HG02623 (cell line): ENCODE measurements around the gene CACNG6.
"Not testable (repeated sequence)": the region's sequence is repeated elsewhere in the genome, so short reads cannot be mapped to it uniquely, and the experiment has no call there.

ENCODE experiments used
- ATAC-seq: cut with Tn5 transposase; IDR thresholded peaks from one replicate; pipeline ENCODE4 v1.9.1; 2021; ENCODE audit warnings: moderate library complexity; ENCODE audit not compliant: unreplicated experiment

The CACNG6 gene

DNA sequence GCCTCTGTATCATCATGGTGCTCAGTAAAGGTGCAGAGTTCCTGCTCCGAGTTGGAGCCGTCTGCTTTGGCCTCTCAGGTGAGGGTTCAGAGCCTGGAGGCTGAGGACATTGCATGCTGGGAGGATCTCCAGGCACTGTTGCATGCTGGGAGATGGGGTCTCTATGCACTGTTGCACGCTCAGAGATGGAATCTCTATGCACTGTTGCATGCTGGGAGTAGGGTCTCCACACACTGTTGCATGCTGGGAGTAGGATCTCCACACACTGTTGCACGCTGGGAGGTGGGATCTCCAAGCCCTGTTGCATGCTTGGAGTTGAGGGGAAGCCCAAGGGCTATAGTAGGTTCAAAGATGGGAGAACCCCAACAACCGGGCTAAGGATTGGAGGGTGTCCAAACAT lies 8.3 kb downstream of the CACNG6 start:
- no peak for ATAC-seq

DNA sequence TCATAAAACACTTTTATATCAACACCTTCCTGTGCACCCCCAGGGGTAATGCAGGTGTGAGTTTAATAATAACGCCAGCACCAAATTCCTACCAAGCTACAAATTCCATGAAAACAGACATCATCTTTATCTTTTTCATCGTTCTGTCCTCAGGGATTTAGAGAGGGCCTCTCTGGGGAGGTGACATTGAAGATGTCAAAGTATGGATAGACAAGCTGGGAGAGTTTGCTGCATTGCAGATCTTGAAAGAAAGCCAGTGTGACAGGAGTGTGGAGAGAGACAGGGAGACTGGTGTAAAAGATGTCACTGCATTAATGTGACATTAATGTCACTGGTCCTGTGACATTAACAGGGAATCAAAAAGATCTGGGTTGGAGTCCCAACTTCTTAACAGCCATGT lies 10.1 kb downstream of the CACNG6 start:
- no peak for ATAC-seq

DNA sequence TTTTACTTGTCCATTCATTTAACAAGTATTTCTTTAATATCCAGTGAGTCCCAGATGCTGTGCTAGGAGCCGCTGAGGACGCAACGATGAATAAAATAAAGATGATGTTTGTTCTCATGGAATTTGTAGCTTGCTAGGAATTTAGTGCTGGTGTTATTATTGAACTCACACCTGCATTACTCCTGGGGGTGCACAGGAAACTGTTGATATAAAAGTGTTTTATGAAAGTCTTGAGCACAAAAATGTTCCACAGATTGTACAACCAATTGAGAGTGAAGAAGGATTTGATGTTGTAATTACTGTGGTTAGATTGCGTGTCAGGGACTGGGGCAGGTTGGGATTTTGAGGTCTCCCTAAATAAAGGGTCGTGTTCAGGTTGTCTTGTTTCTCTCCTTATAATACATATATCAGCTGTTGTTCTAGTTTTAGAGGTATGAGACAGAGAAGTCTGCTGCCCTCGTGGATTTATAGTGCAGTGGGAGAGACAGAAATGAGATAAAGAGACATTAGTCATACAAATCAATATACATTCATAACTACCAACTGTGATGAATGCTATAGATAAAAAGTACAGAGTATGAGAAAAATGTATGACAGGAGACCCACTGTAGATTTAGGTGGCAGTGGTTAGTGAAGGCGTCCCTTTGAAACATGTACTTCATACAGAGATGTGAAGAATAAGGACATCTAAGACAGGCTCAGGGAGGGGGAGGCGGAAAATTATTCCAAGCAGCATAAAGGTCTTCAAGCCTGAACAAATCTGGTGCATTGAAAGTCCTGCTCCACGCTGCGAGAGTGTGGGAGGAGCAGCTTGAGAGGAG lies 11.3 kb downstream of the CACNG6 start:
- no peak for ATAC-seq

DNA sequence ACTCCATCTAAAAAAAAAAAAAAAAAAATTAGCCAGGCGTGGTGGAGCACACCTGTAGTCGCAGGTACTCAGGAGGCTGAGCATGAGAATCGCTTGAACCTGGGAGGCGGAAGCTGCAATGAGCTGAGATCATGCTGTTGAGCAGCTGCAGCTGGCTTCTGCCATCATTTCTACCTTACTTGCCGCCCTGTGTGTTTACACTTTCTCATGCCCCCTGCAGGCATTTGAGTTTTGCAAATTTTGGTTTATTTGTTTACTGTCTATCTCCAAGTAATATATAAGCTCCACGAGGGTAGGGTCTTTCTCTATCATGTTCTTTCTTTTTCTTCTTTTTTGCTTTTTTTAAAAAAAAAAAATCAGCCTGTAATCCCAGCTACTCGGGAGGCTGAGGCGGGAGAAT lies 18.0 kb downstream of the CACNG6 start:
- no peak for ATAC-seq

- no peak for ATAC-seq
Measured at GRCh38 chr19:54010474-54010873, 19.0 kb downstream of the CACNG6 start.

DNA sequence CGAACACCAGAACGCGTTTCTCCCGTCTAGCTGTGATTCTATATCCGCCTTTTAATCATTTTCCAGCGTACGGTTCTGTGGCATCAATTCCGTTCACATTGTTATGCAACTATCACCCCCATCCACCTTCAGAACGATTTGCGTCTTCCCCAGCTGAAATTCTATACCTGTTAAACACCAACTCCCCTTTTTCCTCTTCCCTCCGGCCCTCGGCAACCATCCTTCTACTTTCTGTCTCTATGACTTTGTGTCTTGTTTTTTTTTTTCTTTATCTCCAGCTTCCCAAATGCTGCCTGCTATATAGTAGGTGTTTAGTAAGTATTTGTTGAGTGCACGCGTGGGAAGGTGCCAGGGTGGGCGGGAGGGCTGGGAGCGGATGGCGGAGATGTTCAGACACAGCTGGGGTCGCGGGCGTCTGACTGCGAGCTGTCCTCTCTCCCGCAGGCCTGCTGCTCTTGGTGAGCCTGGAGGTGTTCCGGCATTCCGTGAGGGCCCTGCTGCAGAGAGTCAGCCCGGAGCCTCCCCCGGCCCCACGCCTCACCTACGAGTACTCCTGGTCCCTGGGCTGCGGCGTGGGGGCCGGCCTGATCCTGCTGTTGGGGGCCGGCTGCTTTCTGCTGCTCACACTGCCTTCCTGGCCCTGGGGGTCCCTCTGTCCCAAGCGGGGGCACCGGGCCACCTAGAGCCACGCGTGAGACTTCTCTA lies 20.2 kb downstream of the CACNG6 start:
- ATAC-seq = no peak

DNA sequence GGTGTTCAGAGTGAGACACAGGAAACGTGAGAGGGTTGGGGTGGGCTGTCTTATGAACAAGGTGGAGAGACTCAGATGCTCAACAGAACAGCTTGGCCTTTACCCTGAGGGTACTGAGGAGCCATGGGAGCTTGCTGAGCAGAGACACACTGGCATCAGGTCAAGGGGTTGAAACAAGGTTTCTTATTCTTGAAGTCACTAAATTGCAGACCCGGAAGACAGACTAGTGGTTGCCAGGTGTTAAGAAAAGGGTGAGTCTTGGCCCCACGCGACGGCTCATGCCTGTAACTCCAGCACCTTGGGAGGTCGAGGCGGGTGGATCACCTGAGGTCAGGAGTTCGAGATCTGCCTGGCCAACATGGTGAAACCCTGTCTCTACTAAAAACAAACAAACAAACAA lies 22.4 kb downstream of the CACNG6 start:
- no peak for ATAC-seq

- no peak for ATAC-seq
Measured at GRCh38 chr19:54014920-54015560, 23.6 kb downstream of the CACNG6 start.

GRCh38 chr19:54017261-54017660 lies 25.8 kb downstream of the CACNG6 start:
- no peak for ATAC-seq

DNA sequence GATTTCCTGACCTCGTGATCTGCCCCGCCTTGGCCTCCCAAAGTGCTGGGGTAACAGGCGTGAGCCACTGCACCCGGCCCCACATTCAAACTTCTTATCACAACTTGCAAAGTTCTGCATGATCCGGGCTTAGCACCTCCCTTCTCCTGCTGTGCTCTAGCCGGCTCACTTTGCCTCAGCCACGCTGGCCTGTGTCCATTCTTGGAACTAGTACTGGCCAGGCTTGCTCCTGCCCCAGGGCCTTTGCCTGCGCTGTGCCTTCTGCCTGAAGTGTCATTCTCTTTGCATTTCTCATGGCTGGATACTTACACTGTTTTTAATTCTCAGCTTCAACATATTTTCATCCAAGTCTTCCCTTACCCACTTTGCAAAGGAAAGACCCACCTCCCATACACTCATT lies 29.9 kb downstream of the CACNG6 start:
- ATAC-seq = no peak

DNA sequence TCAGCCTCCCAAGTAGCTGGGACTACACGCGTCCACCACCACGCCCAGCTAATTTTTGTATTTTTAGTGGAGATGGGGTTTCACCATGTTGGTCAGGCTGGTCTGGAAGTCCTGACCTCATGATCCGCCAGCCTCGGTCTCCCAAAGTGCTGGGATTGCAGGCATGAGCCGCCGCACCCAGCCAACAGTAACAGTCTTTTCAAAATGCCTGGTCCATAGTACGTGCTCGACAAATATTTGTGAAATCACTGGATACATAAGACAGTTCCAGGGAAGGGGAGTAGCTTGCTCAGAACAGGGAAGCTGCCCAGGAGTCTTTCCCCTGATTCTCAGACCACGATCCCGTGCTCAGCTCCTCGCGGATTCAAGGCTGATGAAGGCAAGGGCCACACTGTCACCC lies 30.5 kb downstream of the CACNG6 start:
- no peak for ATAC-seq

DNA sequence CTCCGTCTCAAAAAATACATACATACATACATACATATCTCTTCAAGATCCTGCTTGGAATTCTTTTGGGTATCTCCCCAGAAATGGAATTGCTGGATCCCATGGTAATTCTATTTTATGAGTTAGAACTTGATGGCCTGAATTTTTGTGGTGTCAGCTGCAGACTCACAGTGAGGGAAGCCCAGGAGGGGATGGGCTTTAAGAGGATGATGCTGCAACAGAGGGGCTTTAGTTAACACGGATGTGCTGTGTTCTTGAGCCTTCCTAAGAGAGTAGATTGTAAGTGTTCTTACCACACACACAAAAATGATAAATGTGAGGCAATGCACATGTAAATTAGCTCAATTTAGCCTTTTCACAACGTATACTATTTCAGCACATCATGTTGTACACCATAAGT lies 31.8 kb downstream of the CACNG6 start:
- ATAC-seq = no peak

- no peak for ATAC-seq
Measured at GRCh38 chr19:54024660-54025059, 33.2 kb downstream of the CACNG6 start.

GRCh38 chr19:54026656-54027055 lies 35.2 kb downstream of the CACNG6 start:
- no peak for ATAC-seq

DNA sequence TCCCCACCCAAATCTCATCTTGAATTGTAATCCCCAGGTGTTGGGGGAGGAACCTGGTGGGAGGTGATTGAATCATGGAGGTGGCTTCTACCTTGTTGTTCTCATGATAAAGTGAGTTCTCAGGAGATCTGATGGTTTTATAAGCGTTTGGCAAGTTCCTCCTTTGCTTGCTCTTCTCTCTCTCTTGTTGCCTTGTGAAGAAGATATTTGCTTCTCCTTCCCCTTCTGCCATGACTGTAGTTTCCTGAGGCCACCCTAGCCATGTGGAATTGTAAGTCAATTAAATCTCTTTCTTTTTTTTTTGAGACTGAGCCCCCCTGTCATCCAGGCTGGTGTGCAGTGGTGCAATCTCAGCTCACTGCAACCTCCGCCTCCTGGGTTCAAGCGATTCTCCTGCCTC lies 37.9 kb downstream of the CACNG6 start:
- ATAC-seq = no peak

DNA sequence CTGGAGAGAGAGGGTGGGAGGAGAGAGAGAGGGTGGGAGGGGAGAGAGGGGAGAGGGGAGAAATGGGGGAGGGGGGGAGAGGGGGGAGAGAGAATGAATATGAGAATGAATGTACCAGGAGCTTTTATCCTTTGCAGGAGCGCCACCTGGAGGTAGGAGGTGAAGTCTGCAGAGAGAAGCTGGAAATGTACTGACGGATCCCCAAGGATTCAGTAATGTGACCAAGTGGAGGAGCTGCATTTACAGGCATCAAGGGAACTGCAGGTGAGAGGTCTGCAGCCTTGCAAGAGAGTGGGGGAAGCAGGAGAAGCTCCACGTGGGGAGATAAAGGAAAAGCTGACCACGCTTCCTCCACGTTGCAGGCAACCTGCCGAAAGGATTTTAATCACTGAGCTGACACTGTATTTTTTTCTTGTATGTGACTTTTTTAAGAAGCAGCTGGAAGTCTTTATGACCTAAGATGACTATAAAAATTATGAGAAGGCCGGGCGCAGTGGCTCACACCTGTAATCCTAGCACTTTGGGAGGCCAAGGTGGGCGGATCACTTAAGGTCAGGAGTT lies 38.6 kb downstream of the CACNG6 start:
- no peak for ATAC-seq

DNA sequence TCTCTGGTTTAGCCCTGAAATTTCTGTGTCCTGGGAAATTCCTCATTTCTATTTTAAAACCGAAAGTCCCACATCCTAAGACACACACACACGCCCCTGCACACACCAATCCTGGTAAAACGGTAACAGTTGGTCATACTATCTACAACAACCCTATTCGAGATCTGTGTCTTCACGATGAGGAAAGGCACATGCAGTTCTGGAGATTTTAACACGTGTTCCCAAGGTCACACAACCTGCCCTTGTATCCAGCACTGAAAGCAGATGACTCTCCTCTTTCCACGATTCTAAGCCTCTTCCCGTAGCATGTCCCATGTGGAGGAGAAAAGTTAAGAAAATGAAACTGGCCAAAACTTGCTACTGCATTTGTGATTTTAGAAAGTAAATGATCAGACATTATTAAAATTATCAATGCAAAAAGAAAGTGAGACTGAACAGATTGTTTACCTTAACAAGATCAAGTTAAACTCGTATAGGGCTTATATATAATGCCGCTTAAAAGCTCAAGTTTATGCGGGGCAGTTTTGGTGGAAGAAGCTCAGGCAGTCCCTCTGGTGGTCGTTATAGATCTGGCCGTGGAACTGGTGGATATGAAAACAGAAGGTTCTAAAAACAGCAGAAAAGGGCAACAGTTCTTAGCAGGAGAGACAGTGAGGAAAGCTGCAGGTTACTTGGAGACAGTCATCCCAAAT lies 39.6 kb downstream of the CACNG6 start:
- no peak for ATAC-seq

- no peak for ATAC-seq
Measured at GRCh38 chr19:54035215-54036178, 44.1 kb downstream of the CACNG6 start.

GRCh38 chr19:54036542-54036941 lies 45.1 kb downstream of the CACNG6 start:
- not testable (repeated sequence) for ATAC-seq

DNA sequence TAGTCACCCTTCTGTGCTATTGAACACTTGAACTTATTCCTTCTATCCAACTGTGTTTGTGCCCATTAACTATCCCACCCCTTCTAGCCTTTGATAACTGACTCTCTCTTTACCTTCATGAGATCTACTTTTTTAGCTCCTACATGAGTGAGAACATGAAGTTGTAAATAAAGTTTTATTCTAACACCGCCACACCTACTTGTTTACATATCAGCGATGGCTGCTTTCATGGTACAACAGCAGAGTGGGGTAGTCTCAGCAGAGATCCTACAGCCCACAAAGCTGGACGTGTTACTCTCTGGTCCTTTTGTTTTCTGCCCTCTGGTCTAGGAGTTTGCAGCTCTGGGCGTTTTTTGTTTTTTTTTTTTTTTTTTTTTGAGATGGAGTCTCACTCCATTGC lies 48.6 kb downstream of the CACNG6 start:
- ATAC-seq = no peak
